ENCODE results near the gene MPP4.

The MPP4 gene

DNA sequence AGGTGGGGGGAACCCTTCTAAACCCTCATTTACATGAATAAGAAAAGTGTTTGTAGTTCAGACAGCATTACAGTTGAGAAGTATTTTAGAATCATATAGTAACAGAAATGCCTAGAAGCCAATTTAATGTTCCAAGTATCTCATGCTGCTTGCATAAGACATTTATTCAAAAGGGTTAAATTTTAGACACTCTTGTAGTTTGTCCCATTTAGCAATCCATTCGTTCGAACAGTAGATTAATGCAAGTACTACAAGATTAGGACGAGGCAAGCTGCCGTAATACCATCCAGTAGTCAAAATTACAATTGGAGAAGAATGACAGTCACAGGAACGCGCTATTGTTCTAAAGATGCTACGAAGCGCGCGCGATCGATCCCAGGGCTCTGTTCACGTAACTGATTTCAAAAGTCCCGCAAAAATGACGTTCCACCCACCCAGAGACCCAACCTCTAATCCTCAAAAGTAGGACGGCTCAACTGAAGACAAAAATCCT is 56.3 kb downstream of the MPP4 start:
- in situ Hi-C loops (cut with HindIII; ENCODE audit: low pct_ligation_motif_present, low pct_unique_long_range_greater_than_20kb, low sequenced_read_pairs): no loop called here
- no peak for DNase-seq

DNA sequence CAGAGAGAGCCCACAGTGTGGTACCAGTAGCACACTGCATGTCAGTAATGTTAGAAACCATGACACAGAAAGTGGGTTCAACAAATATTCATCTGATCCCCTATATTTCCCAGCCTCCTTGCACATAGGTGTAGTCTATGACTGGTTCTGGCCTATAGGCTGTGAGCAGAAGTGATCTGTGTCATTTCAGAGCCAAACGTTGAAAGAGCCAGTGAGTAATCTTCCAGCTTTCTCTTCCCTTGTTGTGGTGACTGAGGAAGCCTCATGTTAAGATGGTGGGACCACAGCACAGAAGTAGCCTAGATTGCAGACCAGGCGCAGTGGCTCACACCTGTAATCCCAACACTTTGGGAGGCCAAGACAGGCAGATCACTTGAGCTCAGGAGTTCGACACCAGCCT is 59.2 kb downstream of the MPP4 start:
- DNase-seq: no peak
- in situ Hi-C loops (cut with HindIII; ENCODE audit: low pct_ligation_motif_present, low pct_unique_long_range_greater_than_20kb, low sequenced_read_pairs): no loop called here

DNA sequence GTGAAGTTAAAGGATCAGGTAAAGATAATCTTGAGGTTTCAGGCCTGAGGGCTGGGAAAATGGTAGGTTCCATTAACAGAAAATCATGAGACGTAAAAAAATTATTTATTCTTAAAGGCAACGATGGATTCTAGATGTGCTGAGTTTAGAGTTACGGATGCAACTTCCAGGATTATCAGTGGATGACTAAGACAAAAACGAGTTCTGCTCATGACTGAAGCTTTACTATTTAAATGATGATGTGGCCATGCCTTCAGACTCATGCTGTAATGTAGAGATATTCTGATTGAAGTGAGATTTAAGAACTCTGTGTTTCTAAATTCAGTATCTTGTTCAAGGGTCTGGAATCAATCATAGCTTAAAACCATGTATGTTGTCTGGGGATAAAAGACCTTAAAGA is 60.1 kb downstream of the MPP4 start:
- in situ Hi-C loops (cut with HindIII; ENCODE audit: low pct_ligation_motif_present, low pct_unique_long_range_greater_than_20kb, low sequenced_read_pairs): no loop called here

DNA sequence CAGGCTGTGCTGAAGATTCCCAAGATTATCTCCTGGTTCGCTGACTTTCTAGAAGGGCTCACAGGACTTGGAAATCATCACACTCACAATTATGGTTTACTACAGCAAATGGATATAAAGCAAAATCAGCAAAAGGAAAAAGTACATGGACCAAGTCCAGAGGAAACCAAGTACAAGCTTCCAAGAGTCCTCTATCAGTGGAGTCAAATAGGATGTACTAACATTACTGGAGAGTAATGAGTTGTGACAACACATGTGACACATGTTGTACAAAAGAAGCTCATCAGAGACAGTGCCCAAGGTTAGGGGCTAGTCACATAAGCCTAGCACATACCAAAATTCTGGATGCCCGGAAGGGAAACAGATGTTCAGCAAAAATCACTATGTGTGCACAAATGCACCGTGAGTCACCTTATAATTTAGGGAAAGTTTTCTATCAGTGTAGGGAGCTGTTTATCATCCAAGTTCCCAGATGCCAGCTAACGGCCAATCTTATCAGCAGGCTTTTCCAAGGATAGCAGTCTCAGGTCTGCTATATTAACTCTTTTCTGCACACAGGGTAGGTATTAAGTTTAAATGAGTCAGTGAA is 64.7 kb downstream of the MPP4 start:
- in situ Hi-C loops (cut with HindIII; ENCODE audit: low pct_ligation_motif_present, low pct_unique_long_range_greater_than_20kb, low sequenced_read_pairs): no loop called here
- no peak for DNase-seq

More for the DNA sequence above, 60.1 kb downstream of the MPP4 start:
- no peak for DNase-seq

DNA sequence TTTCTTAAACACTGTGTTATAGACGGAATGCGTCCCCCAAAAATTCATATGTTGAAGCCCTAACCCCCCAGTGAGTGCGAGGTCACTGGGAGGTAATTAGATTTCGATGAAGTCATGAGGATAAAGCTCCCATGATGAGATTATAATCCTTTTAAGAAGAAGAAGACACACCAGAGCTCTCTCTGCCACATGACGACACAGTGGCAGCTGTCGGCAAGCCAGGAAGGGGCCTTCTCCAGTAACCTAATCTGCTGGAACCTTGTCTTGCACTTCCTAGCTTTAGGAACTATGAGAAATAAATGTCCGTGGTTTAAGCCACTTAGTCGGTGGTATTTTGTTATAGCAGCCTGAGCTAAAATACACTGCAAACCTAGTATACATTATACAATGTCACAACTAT is 67.4 kb downstream of the MPP4 start:
- no peak for DNase-seq
- in situ Hi-C loops (cut with HindIII; ENCODE audit: low pct_ligation_motif_present, low pct_unique_long_range_greater_than_20kb, low sequenced_read_pairs): no loop called here

DNA sequence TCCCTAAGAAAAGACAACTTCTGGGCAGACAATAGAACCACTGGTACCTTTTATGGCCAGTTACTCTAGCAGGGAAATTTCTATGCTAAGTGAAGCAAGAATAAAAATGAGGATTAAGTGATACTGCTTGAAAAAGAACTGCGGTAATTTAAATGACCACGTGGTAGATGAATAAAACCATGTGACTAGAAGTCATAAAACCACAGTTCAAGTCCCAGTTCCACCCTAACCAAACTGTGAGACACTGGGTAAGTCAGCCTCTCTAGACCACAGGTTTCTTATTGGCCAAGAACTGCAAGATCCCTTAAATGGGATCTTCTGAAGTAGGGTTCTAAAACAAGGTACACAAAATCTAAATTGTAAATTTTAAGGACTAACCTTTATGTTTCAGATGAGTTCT is 67.9 kb downstream of the MPP4 start:
- DNase-seq: no peak
- in situ Hi-C loops (cut with HindIII; ENCODE audit: low pct_ligation_motif_present, low pct_unique_long_range_greater_than_20kb, low sequenced_read_pairs): no loop called here

DNA sequence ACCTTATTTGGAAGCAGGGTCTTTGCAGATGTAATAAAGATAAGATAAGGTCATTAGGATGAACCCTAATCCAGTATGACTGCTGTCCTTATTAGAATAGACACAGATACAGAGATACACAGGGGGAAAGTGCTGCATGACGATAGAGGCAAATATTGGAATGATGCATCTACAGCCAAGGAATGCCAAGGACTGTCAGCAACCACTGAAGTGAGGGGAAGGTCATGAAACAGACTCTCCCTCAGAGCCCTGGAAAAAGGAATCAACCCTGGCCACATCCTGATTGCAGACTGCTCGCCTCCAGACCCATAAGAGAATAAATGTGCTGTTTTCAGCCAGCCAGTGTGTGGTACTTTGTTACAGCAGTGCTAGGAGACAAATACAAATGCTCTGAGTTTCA is 69.9 kb downstream of the MPP4 start:
- in situ Hi-C loops (cut with HindIII; ENCODE audit: low pct_ligation_motif_present, low pct_unique_long_range_greater_than_20kb, low sequenced_read_pairs): no loop called here
- DNase-seq: no peak

DNA sequence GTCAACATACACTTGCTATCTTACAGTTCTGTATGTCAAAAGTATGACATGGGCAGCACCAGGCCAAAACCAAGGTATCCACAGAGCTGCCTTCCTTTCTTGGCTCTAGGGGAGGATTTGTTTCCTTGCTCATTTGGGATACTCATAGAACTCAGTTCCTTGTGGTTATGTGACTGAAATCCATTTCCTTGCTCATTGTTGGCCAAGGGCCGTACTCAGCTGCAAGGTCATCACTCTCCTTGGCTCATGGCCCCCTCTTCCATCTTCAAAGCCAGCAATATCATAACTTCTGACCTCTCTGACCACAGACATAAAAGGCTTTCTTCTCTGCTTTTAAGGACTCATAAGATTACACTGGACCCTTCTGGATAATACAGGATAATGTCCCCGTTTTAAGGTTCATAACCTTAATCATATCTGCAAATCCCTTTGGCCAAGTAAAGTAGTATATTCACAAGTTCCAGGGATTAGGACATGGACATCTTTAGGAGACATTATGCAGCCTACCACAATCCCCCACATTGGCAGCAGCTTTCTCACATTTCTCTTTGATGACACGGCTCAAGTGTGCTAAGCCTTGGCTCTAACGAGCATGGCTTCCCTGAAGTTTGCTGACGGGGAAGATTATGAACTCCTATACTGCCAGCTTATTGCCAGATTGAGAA is 76.0 kb downstream of the MPP4 start:
- in situ Hi-C loops (cut with HindIII; ENCODE audit: low pct_ligation_motif_present, low pct_unique_long_range_greater_than_20kb, low sequenced_read_pairs): no loop called here
- no peak for DNase-seq

DNA sequence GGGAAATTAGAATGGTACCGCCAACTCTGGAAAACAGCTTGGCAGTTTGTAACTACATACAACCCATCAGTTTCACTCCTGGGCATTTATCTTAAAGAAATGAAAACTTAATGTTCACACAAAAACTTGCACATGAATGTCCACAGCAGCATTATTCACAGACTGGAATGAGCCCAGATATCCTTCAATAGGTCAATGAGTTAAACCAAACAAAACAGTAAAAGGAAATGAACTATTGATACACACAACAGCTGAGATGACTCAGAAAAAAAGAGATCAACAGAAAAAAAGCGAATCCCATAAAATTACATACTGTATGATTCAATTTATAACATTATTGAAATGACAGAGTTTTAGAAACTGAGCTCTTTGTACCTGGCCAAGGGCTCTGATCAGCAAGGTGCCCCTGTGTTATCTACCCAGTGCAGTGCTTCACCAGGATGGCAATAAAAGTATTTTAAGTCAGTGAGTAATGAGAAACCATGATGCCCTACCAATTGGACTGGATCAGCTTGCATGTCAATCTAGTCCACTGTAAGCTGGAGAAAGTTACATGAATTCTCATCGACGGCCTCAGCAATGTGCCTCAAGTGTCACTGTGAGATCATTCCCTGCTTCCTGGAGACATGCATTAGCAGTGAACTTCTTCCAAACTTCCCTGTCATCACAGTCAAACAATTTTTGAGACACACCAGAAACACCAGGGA is 77.0 kb downstream of the MPP4 start:
- in situ Hi-C loops (cut with HindIII; ENCODE audit: low pct_ligation_motif_present, low pct_unique_long_range_greater_than_20kb, low sequenced_read_pairs): no loop called here
- no peak for DNase-seq

DNA sequence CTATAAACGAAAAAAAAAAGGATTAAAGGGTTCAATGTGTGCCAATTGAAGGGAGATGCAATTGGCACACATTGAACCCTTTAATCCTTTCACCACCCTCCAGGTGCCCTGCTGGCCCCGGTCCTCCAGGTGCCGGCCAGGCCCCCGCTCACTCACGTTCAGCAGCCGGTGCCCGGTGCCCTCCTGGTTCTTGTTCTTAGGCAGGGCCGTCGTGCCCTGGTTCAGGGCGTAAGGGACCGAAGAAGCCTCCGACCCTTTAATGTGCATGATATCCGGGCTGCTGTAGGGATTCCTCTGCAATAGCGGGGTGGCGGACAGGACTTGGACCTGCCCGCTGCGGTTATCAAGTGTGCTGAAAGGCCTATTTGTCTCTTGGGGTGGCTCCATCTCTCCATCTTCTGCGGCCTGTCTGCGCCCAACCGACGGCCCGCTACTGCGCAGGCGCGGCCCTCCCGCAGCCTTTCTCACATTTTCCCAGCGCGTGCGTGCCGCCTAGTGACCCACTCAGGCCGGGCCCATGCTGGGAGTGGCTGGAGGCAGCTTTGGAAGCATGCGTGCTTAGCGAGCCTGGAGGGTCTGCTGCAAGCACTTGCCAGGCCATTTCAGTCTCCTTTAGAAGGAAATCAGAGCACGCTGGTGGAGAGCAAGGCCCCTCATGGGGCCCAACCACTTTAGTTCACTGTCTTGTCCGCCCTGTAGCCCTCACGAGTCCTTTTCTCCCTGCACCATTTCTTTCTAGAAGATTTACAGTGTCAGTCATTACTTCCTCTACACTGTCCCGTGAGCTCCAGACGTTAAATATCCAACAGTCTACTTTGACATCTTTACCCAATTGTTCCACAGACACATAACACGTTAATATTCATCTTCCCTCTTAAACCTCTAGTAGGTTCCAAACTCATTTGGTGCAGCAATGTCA is 79.4 kb downstream of the MPP4 start:
- in situ Hi-C loops (cut with HindIII; ENCODE audit: low pct_ligation_motif_present, low pct_unique_long_range_greater_than_20kb, low sequenced_read_pairs): no loop called here
- DNase-seq: peak; percentile 45

DNA sequence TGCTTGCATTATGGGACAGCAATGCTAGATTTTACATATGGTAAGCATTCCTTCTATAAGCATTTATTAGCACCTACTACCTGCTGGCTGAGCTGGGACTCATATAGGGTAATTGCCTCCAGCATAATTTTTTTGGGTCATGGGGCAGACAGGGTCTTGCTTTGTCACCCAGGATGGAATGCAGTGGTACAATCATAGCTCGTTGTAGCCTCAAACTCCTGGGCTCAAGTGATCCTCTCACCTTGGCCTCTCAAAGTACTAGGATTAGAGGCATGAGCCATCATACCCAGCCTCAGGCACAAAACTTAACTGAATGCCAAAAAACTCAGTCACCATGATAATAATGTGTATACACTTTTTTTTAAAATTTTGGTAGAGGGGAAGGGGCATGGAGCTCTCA is 90.4 kb downstream of the MPP4 start:
- in situ Hi-C loops (cut with HindIII; ENCODE audit: low pct_ligation_motif_present, low pct_unique_long_range_greater_than_20kb, low sequenced_read_pairs): no loop called here
- DNase-seq: no peak

DNA sequence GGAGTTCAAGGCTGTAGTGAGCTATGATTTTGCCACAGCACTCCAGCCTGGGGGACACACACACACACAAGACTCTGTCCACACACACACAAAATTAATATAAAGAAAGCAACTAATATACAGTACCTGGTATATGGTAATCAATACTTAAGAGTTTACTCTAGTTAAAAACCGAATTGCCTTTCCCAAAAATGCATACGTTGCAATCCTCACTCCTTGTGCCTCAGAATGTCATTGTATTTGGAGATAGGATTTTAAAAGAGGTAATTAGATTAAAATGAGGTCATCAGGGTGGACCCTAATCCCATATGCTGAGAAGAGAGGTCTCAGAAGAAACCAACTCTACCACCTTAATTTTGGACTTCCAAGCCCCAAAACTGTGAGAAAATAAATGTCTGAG is 90.9 kb downstream of the MPP4 start:
- no peak for DNase-seq
- in situ Hi-C loops (cut with HindIII; ENCODE audit: low pct_ligation_motif_present, low pct_unique_long_range_greater_than_20kb, low sequenced_read_pairs): no loop called here

DNA sequence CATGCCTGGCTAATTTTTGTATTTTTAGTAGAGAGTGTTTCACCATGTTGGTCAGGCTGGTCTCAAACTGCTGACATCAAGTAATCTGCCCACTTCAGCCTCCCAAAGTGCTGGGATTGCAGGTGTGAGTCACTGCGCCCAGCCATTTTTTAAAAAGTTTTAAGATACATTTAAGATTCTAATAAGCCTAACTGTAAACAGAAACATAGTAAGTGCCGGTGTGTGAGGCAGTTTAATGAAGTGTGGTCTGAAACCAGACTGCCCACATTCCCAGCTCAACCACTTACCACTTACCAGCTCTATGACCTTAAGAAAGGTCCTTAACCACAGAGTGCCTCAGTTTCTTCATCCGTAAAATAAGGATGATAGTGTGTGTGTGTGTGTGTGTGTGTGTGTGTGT is 97.5 kb downstream of the MPP4 start:
- in situ Hi-C loops (cut with HindIII; ENCODE audit: low pct_ligation_motif_present, low pct_unique_long_range_greater_than_20kb, low sequenced_read_pairs): no loop called here
- DNase-seq: no peak

DNA sequence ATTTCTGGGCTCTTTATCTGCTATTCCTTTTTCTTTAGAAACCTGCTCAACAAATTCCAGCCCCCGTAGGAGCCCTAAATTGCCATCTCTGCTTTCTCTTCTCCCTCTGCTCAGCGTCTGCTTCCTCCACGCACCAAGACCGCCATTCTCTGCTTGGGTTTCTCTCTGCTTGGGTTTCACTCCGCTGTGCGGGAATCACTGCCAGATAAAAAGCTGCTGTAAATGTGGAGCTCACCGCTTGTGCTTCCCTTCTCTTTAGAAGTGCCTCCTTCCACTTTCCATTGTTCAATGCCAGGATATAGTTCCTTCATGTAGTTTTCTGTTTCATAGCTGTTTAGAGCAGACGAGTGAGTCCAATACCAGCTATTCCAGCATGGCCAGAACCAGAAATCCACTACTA is 101.0 kb downstream of the MPP4 start:
- no peak for DNase-seq
- in situ Hi-C loops (cut with HindIII; ENCODE audit: low pct_ligation_motif_present, low pct_unique_long_range_greater_than_20kb, low sequenced_read_pairs): no loop called here
